MM.1S (cell line): ENCODE measurements around the gene CYTH4.

Experiments used
- EZH2 ChIP-seq: fragments of 300-600 bp; sonication (generic); optimal IDR thresholded peaks from 2 replicates; pipeline ENCODE3; 2017; ENCODE audit warnings: low read depth, mild to moderate bottlenecking, antibody characterized with exemption, low read length, mixed read lengths
- TF ChIP-seq, protein P1 (sequence below): fragments of 300-600 bp; sonication (generic); IDR thresholded peaks from 2 replicates; pipeline ENCODE4 v1.5.1; 2016; ENCODE audit warnings: antibody characterized with exemption, low read length, mixed read lengths

DNA sequence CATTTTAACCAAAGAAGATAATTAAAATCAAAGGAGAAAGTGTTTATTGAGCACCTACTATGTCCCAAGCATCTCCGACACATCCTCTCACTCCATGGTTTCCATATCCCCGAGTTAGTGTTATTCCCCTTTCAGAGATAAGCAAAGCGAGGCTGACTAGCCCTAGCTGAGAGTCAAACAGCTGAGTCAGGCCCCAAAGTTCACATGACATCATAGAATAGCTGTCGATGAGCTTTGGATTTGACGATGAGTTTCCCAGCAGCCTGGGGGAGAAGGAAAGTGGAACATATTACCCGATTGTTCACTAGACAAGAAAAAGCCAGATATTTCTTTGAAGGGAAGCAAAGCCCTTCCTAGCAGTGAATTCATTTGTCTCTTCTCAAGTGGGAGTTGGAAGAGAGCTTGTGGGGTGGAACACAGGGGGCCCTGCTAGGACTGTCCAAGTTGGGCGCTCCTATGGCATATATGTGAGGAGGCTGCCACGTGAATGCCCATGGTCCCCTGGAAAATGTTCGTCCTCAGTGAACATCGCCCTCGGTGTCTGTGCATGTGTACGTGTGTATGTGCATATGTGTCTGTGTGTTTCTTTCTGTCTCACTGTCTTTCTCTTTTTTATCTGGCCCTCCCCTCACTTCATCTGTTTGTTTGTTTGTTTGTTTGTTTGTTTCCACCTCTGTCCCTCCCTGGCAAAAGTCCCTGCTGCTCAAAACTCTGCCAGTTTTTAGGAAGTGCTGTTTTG, 493 bp upstream of the CYTH4 start:
- TF ChIP-seq, protein P1, sequence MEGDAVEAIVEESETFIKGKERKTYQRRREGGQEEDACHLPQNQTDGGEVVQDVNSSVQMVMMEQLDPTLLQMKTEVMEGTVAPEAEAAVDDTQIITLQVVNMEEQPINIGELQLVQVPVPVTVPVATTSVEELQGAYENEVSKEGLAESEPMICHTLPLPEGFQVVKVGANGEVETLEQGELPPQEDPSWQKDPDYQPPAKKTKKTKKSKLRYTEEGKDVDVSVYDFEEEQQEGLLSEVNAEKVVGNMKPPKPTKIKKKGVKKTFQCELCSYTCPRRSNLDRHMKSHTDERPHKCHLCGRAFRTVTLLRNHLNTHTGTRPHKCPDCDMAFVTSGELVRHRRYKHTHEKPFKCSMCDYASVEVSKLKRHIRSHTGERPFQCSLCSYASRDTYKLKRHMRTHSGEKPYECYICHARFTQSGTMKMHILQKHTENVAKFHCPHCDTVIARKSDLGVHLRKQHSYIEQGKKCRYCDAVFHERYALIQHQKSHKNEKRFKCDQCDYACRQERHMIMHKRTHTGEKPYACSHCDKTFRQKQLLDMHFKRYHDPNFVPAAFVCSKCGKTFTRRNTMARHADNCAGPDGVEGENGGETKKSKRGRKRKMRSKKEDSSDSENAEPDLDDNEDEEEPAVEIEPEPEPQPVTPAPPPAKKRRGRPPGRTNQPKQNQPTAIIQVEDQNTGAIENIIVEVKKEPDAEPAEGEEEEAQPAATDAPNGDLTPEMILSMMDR: no peak
- no peak for TF ChIP-seq EZH2
